HFFc6 (cell line): ENCODE data around the gene MYO9B. TPM values are rescaled to one million over a fixed set of nuclear protein-coding genes. Genes with fewer than 3 reads are reported as not detected.

Experiments used
- DNase-seq: peaks from one replicate; pipeline ENCODE4 v3.0.0-alpha.2; 2018
- H3K27ac Mint-ChIP-seq: 2 replicates; pipeline ENCODE4 v1.8.0; 2020; ENCODE audit warnings: mild to moderate bottlenecking, mixed read lengths
- H3K27me3 Mint-ChIP-seq: 2 replicates; pipeline ENCODE4 v1.8.0; 2021; ENCODE audit warnings: mild to moderate bottlenecking, moderate library complexity, mixed read lengths; ENCODE audit not compliant: insufficient read depth
- H3K36me3 Mint-ChIP-seq: 2 replicates; pipeline ENCODE4 v1.8.0; 2021; ENCODE audit warnings: low read depth, mixed read lengths
- H3K4me1 Mint-ChIP-seq: 2 replicates; pipeline ENCODE4 v1.8.0; 2020; ENCODE audit warnings: low read depth, mixed read lengths
- H3K4me3 Mint-ChIP-seq: 2 replicates; pipeline ENCODE4 v1.8.0; 2020; ENCODE audit warnings: mild to moderate bottlenecking, moderate library complexity, mixed read lengths
- H3K9me3 Mint-ChIP-seq: 2 replicates; pipeline ENCODE4 v1.8.0; 2020; ENCODE audit warnings: mild to moderate bottlenecking, mixed read lengths
- CTCF ChIP-seq: fragments of 200-600 bp; sonication (generic); IDR thresholded peaks from 2 replicates; pipeline ENCODE4 v1.5.0; 2021; ENCODE audit warnings: antibody characterized with exemption, mild to moderate bottlenecking
- total RNA-seq, 6 experiments: library from RNA; stranded (reverse); fragmentation: NEBNext Ultra II Directional; extraction: Animal tissue kit (Norgen Biotek cat#: 25700); gene quantifications; 2 replicates in 1 of 6; 3 replicates in 5 of 6; pipeline ENCODE4 v1.2.3, GENCODE V29; 2021

MYO9B gene
- total RNA-seq, 6 experiments from 2014 or later = 81.2 to 89.0 (median 83.4) TPM

DNA sequence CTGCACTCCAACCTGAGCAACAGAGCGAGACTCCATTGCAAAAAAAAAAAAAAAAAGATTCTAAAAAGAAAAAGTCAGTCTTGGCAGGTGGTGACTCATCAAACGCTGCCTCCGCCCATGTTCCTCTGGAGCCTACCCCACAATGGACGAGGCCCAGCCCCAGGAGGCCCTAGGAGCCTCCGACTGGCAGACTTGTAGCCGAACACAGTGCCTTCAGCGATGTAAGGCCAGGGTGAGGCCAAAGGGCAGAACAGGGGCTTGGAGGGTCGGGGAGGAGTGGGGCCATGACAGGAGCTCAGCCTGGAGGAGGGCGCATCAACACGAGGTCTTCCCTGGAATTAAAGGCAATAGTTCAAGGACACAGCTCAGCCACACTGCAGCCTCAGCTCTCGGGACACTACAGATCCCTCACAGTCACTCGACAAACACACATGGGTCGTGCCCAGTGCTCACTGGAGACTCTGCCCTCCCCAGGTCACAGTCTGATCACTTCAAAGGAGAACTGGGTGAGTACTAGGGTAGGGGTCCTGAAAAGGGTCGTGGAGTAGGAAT, 144.7 kb downstream of the MYO9B start:
- no peak for DNase-seq
- H3K4me1 Mint-ChIP-seq = peaks cover 17% of the 10 kb centered on the region
- no peak for TF ChIP-seq CTCF
- no peaks in the 10 kb centered on the region for H3K9me3 Mint-ChIP-seq
- H3K36me3 Mint-ChIP-seq = peaks cover 24% of the 10 kb centered on the region
- peaks cover 3% of the 10 kb centered on the region; the same call in 1 of the 2 replicates for H3K27me3 Mint-ChIP-seq
- H3K4me3 Mint-ChIP-seq = no peak overlapping the region
- H3K27ac Mint-ChIP-seq = peak overlapping the region; percentile 69

- H3K4me3 Mint-ChIP-seq = no peak overlapping the region
Observed at GRCh38 chr19:17225053-17225452, 149.5 kb downstream of the MYO9B start.

GRCh38 chr19:17226002-17226933, 150.7 kb downstream of the MYO9B start, which contains the start of gene OCEL1:
TSS of gene OCEL1 (plus strand) at chr19:17226226. CDS start at chr19:17226248, 22 bp downstream.
- H3K36me3 Mint-ChIP-seq = no peaks in the 10 kb centered on the region; the same call in 1 of the 2 replicates
- H3K9me3 Mint-ChIP-seq = no peaks in the 10 kb centered on the region
- no peak for TF ChIP-seq CTCF
- H3K27me3 Mint-ChIP-seq = peaks cover 4% of the 10 kb centered on the region
- peak; percentile 95 for DNase-seq
- peak within 1 kb of the TSS; percentile 94 for H3K27ac Mint-ChIP-seq
- peak within 1 kb of the TSS; percentile 96 for H3K4me3 Mint-ChIP-seq
- H3K4me1 Mint-ChIP-seq = peaks cover 7% of the 10 kb centered on the region

More at GRCh38 chr19:17225053-17225452, 149.5 kb downstream of the MYO9B start:
- Mint-ChIP-seq H3K36me3 (no peaks in the 10 kb centered on the region; the same call in 1 of the 2 replicates), H3K9me3 (no peaks in the 10 kb centered on the region), H3K27ac (no peak overlapping the region), H3K4me1 (peaks cover 12% of the 10 kb centered on the region), H3K27me3 (peaks cover 4% of the 10 kb centered on the region)
- DNase-seq = no peak
- TF ChIP-seq CTCF = no peak

DNA sequence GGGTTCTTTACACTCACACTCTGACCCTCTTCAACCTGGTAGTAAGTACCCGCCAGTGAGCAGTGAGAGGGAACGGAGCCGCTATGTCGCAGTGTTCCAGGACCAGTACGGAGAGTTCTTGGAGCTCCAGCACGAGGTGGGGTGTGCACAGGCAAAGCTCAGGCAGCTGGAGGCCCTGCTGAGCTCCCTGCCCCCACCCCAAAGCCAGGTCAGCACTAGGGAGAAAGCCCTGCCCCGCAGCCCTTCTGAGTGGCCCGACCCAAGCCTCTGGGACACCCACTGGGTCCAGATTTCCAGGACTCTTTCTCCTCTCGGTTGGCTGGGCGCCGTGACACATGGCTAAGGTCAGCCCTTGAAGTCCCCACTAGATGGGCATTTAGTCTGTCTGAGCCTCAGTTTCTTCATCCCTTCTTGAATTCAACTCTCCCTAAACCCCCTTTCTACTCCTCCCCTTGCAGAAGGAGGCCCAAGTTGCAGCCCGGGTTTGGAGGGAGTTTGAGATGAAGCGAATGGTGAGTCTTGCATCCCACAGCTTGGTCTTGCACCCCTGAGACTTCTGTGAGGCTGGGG, 152.3 kb downstream of the MYO9B start:
- Mint-ChIP-seq H3K27ac (no peak overlapping the region), H3K36me3 (peaks cover 9% of the 10 kb centered on the region), H3K27me3 (peaks cover 4% of the 10 kb centered on the region), H3K9me3 (no peaks in the 10 kb centered on the region), H3K4me3 (peak overlapping the region; percentile 26; the same call in 1 of the 2 replicates), H3K4me1 (peaks cover 7% of the 10 kb centered on the region)
- DNase-seq = no peak
- no peak for TF ChIP-seq CTCF

- peaks cover 4% of the 10 kb centered on the region for H3K27me3 Mint-ChIP-seq
- H3K36me3 Mint-ChIP-seq = peaks cover 9% of the 10 kb centered on the region
- DNase-seq = no peak
- H3K4me3 Mint-ChIP-seq = no peak overlapping the region
- H3K9me3 Mint-ChIP-seq = no peaks in the 10 kb centered on the region
- no peak for TF ChIP-seq CTCF
- peaks cover 7% of the 10 kb centered on the region for H3K4me1 Mint-ChIP-seq
- no peak overlapping the region for H3K27ac Mint-ChIP-seq
Observed at GRCh38 chr19:17229890-17230289, 154.3 kb downstream of the MYO9B start.
